CD14-positive monocyte (primary cell): ENCODE results near the gene MYO1D. TPM values are rescaled to one million over a fixed set of nuclear protein-coding genes. Genes with fewer than 3 reads are reported as not detected.

ENCODE experiments used
- DNase-seq, 3 donors: peaks; one replicate each; pipeline ENCODE4 v3.0.0-alpha.2; 2011 to 2022
- H2AFZ ChIP-seq: 2 replicates; pipeline ENCODE4 v1.6.0; 2012; ENCODE audit warnings: mild to moderate bottlenecking, low read depth, low read length, inconsistent platforms; ENCODE audit not compliant: insufficient read depth, poor library complexity, severe bottlenecking
- H3K27ac ChIP-seq, 2 donors: 1 replicate in 1 of 2; 2 replicates in 1 of 2; pipeline ENCODE4 v1.5.1; 2012 to 2013; ENCODE audit warnings: low read length in 2 of 2, control low read depth in 1 of 2, inconsistent platforms in 1 of 2, low read depth in 1 of 2, mild to moderate bottlenecking in 1 of 2
- H3K27me3 ChIP-seq, 2 donors: one replicate each; pipeline versions ENCODE4 v1.6.0 to v1.6.1; 2011 to 2013; ENCODE audit warnings: low read length in 2 of 2; ENCODE audit not compliant: control insufficient read depth in 2 of 2, insufficient read depth in 2 of 2
- H3K36me3 ChIP-seq, 2 donors: replicated peaks in 1 of 2; 1 replicate in 1 of 2; 2 replicates in 1 of 2; pipeline versions ENCODE4 v1.5.1 to v1.6.1; 2012 to 2013; ENCODE audit warnings: low read length in 2 of 2, control low read depth in 1 of 2, inconsistent platforms in 1 of 2, mild to moderate bottlenecking in 1 of 2; ENCODE audit not compliant: insufficient read depth in 2 of 2, control insufficient read depth in 1 of 2
- H3K4me1 ChIP-seq, 2 donors: 1 replicate in 1 of 2; 2 replicates in 1 of 2; pipeline versions ENCODE4 v1.5.1 to v1.6.1; 2012 to 2013; ENCODE audit warnings: low read length in 2 of 2, control low read depth in 1 of 2, inconsistent platforms in 1 of 2, mild to moderate bottlenecking in 1 of 2, moderate library complexity in 1 of 2; ENCODE audit not compliant: insufficient read depth in 2 of 2, control insufficient read depth in 1 of 2
- H3K4me2 ChIP-seq: replicated peaks from 2 replicates; pipeline ENCODE3; 2012; ENCODE audit warnings: low read length, moderate library complexity, mild to moderate bottlenecking; ENCODE audit not compliant: poor library complexity, severe bottlenecking; ENCODE audit errors: extremely low read depth
- H3K4me3 ChIP-seq, 3 experiments: fragments of 200-600 bp in 1 of 3; sonication (generic) in 1 of 3; replicated peaks in 1 of 3; 1 replicate in 2 of 3; 2 replicates in 1 of 3; pipeline ENCODE4 v1.5.1; 2011 to 2013; ENCODE audit warnings: low read length in 3 of 3, mild to moderate bottlenecking in 3 of 3, control low read depth in 2 of 3, low read depth in 2 of 3, inconsistent platforms in 1 of 3, moderate library complexity in 1 of 3
- H3K79me2 ChIP-seq: 2 replicates; pipeline ENCODE4 v1.6.0; 2012; ENCODE audit warnings: mild to moderate bottlenecking, control low read depth, inconsistent platforms, low read length, moderate library complexity; ENCODE audit not compliant: insufficient read depth
- H3K9ac ChIP-seq: 2 replicates; pipeline ENCODE4 v1.6.0; 2017; ENCODE audit warnings: low read length, mild to moderate bottlenecking; ENCODE audit not compliant: insufficient read depth, poor library complexity, severe bottlenecking
- H3K9me3 ChIP-seq, 2 donors: replicated peaks in 1 of 2; 1 replicate in 1 of 2; 2 replicates in 1 of 2; pipeline versions ENCODE4 v1.5.1 to v1.6.1; 2012 to 2013; ENCODE audit warnings: low read length in 2 of 2, control low read depth in 1 of 2; ENCODE audit not compliant: control insufficient read depth in 1 of 2, insufficient read depth in 1 of 2
- H4K20me1 ChIP-seq: 2 replicates; pipeline ENCODE4 v1.6.0; 2012; ENCODE audit warnings: mild to moderate bottlenecking, low read length, control low read depth, moderate library complexity; ENCODE audit not compliant: insufficient read depth
- H3K27ac Mint-ChIP-seq, 7 donors: one replicate each; pipeline ENCODE4 v1.8.0; 2020; ENCODE audit warnings: mild to moderate bottlenecking in 7 of 7, mixed read lengths in 7 of 7, moderate library complexity in 6 of 7, inconsistent platforms in 2 of 7
- H3K27me3 Mint-ChIP-seq, 3 donors: one replicate each; pipeline ENCODE4 v1.8.0; 2021 to 2022; ENCODE audit warnings: low read depth in 3 of 3, mild to moderate bottlenecking in 3 of 3, mixed read lengths in 3 of 3, moderate library complexity in 3 of 3, inconsistent platforms in 1 of 3
- H3K36me3 Mint-ChIP-seq, 2 donors: one replicate each; pipeline ENCODE4 v1.8.0; 2020; ENCODE audit warnings: mixed read lengths in 2 of 2, inconsistent platforms in 1 of 2, mild to moderate bottlenecking in 1 of 2
- H3K4me1 Mint-ChIP-seq: one replicate; pipeline ENCODE4 v1.8.0; 2020; ENCODE audit warnings: mild to moderate bottlenecking, mixed read lengths
- H3K4me3 Mint-ChIP-seq, 2 donors: one replicate each; pipeline ENCODE4 v1.8.0; 2020; ENCODE audit warnings: mild to moderate bottlenecking in 2 of 2, mixed read lengths in 2 of 2, moderate library complexity in 1 of 2
- H3K9me3 Mint-ChIP-seq, 7 donors: one replicate each; pipeline ENCODE4 v1.8.0; 2020 to 2022; ENCODE audit warnings: mixed read lengths in 7 of 7, mild to moderate bottlenecking in 6 of 7, moderate library complexity in 6 of 7, inconsistent platforms in 2 of 7
- CTCF ChIP-seq: fragments of 200-600 bp; IDR thresholded peaks from one replicate; pipeline ENCODE4 v1.8.0; 2022; ENCODE audit warnings: antibody characterized with exemption, mild to moderate bottlenecking
- WGBS: methylation state at CpG from one replicate; pipeline ENCODE4 v1.1.5; 2013; ENCODE audit warnings: missing lambda C conversion rate; ENCODE audit not compliant: insufficient coverage; 5-methylcytosine and 5-hydroxymethylcytosine counted together
- intact Hi-C, 2 donors: fragments of 100-400 bp; cut with micrococcal nuclease; formaldehyde crosslinking; loops; one replicate each; pipeline versions ENCODE4 v1.15.0 to v1.15.1; 2023
- polyA plus RNA-seq, 3 donors: library from polyadenylated mRNA; depleted of rRNA in 1 of 3; unstranded in 2 of 3; stranded (reverse) in 1 of 3; fragments of 300-500 nt in 2 of 3; fragments of >200 nt in 1 of 3; fragmentation: Illumina TruSeq in 2 of 3; gene quantifications; 1 replicate in 2 of 3; 2 replicates in 1 of 3; pipeline ENCODE4 v1.2.3, GENCODE V29; 2012 to 2021

MYO1D gene
- polyA plus RNA-seq, 3 donors: 0.22 to 0.39 (median 0.26) TPM

GRCh38 chr17:32656886-32657285 is 220.0 kb downstream of the MYO1D start:
- H3K36me3 ChIP-seq: no peaks in the 10 kb centered on the region
- no peak for TF ChIP-seq CTCF
- DNase-seq: no peak
- Mint-ChIP-seq H3K27me3 (peaks cover 0 to 2% (median 0%) of the 10 kb centered on the region in 3 donors), H3K27ac (peak overlapping the region in 1 of 7 donors; percentile 28), H3K4me1 (peaks cover 8% of the 10 kb centered on the region), H3K4me3 (no peak overlapping the region), H3K9me3 (no peaks in the 10 kb centered on the region), H3K36me3 (no peaks in the 10 kb centered on the region)
- no CpG with 5 or more reads among the region's 1 CpG for WGBS
- H3K4me1 ChIP-seq: peaks cover 0 to 8% of the 10 kb centered on the region in 2 donors
- H2AFZ ChIP-seq: no peak overlapping the region
- no peak overlapping the region for H3K4me3 ChIP-seq
- H3K79me2 ChIP-seq: no peaks in the 10 kb centered on the region
- H3K9me3 ChIP-seq: no peaks in the 10 kb centered on the region
- H3K4me2 ChIP-seq: no peak overlapping the region
- H4K20me1 ChIP-seq: no peaks in the 10 kb centered on the region
- H3K27me3 ChIP-seq: no peaks in the 10 kb centered on the region
- H3K9ac ChIP-seq: no peak overlapping the region
- intact Hi-C loops: loop anchor here (5.0 kb wide), 1 partner anchor 100 kb away; no protein-coding TSS in a partner anchor
- no peak overlapping the region for H3K27ac ChIP-seq

- H3K36me3 Mint-ChIP-seq: no peaks in the 10 kb centered on the region
- H3K4me1 ChIP-seq: peaks cover 0 to 8% of the 10 kb centered on the region in 2 donors
- H3K27ac Mint-ChIP-seq: no peak overlapping the region
- intact Hi-C loops: no loop called here
- no peaks in the 10 kb centered on the region for H3K27me3 ChIP-seq
- no peaks in the 10 kb centered on the region for H3K36me3 ChIP-seq
- no peak for TF ChIP-seq CTCF
- H3K4me1 Mint-ChIP-seq: peaks cover 8% of the 10 kb centered on the region
- no peak overlapping the region for H3K4me3 ChIP-seq
- H3K9me3 ChIP-seq: peaks cover 0 to 4% of the 10 kb centered on the region in 2 donors
- H3K9me3 Mint-ChIP-seq: peaks cover 8 to 19% (median 10%) of the 10 kb centered on the region in 7 donors
- H3K27me3 Mint-ChIP-seq: peaks cover 0 to 2% (median 0%) of the 10 kb centered on the region in 3 donors
- WGBS: 67% methylated on average over 2 of the region's 3 CpGs
- H3K4me3 Mint-ChIP-seq: no peak overlapping the region
- H3K27ac ChIP-seq: no peak overlapping the region
- H4K20me1 ChIP-seq: no peaks in the 10 kb centered on the region
- H3K4me2 ChIP-seq: no peak overlapping the region
- H2AFZ ChIP-seq: no peak overlapping the region
- no peak overlapping the region for H3K9ac ChIP-seq
- H3K79me2 ChIP-seq: no peaks in the 10 kb centered on the region
- DNase-seq: peak in 1 of 3 donors; percentile 1
Observed at GRCh38 chr17:32654324-32654723, 222.6 kb downstream of the MYO1D start.
